ENCODE results near the gene DYNLT2.

The DYNLT2 gene

DNA sequence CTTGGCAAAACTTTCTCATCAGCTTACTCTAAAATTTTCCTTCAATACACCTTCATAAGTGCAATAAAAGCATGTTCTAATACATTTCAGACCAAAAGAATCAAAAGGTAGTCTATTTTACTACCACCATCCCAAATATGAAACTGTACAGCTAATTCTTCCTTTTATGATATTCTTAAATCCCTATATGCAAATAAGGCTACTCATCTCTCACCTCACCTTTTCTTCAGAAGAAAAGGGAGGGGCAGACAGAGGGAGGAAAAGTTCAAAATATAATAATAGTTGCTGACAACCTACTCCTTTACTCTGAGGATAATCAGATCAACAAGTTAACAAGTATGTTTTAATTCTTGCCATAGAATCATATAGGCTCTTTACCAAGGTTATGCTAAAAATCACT is 42.1 kb downstream of the DYNLT2 start:
- Histone ChIP-seq H3K4me3 (IDR thresholded peaks at IDR 0.05; ENCODE audit: insufficient read depth, low read depth, low read length) (no peak overlapping the region), H3K9ac (no peak overlapping the region), H3K4me2 (no peak overlapping the region), H2AFZ (ENCODE audit: low read depth) (no peak overlapping the region), H3K4me1 (ENCODE audit: low read depth, poor library complexity, severe bottlenecking) (peaks cover 10% of the 10 kb centered on the region), H3K27ac (no peak overlapping the region), H3K36me3 (ENCODE audit: insufficient read depth) (0 out of 2 replicates have a peak, but pooled peaks cover 3% of the 10 kb centered on the region), H3K27me3 (ENCODE audit: insufficient read depth, low read depth) (no peaks in the 10 kb centered on the region), H4K20me1 (ENCODE audit: insufficient read depth) (no peaks in the 10 kb centered on the region), H3K79me2 (ENCODE audit: insufficient read depth, low read depth) (peaks cover 2% of the 10 kb centered on the region)
- TF ChIP-seq, protein P1, sequence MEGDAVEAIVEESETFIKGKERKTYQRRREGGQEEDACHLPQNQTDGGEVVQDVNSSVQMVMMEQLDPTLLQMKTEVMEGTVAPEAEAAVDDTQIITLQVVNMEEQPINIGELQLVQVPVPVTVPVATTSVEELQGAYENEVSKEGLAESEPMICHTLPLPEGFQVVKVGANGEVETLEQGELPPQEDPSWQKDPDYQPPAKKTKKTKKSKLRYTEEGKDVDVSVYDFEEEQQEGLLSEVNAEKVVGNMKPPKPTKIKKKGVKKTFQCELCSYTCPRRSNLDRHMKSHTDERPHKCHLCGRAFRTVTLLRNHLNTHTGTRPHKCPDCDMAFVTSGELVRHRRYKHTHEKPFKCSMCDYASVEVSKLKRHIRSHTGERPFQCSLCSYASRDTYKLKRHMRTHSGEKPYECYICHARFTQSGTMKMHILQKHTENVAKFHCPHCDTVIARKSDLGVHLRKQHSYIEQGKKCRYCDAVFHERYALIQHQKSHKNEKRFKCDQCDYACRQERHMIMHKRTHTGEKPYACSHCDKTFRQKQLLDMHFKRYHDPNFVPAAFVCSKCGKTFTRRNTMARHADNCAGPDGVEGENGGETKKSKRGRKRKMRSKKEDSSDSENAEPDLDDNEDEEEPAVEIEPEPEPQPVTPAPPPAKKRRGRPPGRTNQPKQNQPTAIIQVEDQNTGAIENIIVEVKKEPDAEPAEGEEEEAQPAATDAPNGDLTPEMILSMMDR (conservative IDR thresholded peaks at IDR 0.05; ENCODE audit: low read depth, low read length), result no peak

DNA sequence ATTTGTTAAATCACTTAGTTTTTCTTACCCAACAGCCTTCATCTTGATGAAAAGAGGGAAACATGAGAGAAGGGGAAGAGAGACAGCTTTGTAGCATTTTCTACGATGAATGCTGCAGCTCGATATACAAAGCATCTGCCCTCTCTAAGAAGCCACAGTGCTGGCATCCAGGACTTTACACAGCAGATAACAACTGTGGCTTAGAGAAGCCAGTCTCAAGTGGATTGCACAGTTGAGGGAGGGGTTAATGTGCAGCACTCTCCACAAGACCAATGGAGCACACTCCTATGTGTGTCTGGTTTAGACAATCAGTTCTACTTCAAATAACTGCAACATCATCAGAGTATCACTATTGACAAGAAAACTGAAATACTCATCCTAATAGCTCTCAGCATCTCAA is 43.6 kb downstream of the DYNLT2 start:
- Histone ChIP-seq H3K27me3 (ENCODE audit: insufficient read depth, low read depth) (no peaks in the 10 kb centered on the region), H3K4me1 (ENCODE audit: low read depth, poor library complexity, severe bottlenecking) (peaks cover 23% of the 10 kb centered on the region), H3K79me2 (ENCODE audit: insufficient read depth, low read depth) (peaks cover 18% of the 10 kb centered on the region), H4K20me1 (ENCODE audit: insufficient read depth) (no peaks in the 10 kb centered on the region), H3K9ac (no peak overlapping the region), H3K27ac (no peak overlapping the region), H2AFZ (ENCODE audit: low read depth) (no peak overlapping the region), H3K4me2 (no peak overlapping the region), H3K4me3 (IDR thresholded peaks at IDR 0.05; ENCODE audit: insufficient read depth, low read depth, low read length) (no peak overlapping the region), H3K36me3 (ENCODE audit: insufficient read depth) (0 out of 2 replicates have a peak, but pooled peaks cover 3% of the 10 kb centered on the region)
- TF ChIP-seq, protein P1 (conservative IDR thresholded peaks at IDR 0.05; ENCODE audit: low read depth, low read length), result no peak

GRCh38 chr6:169702840-169703246 is 48.5 kb downstream of the DYNLT2 start:
- Histone ChIP-seq H3K4me3 (IDR thresholded peaks at IDR 0.05; ENCODE audit: insufficient read depth, low read depth, low read length) (no peak overlapping the region), H2AFZ (ENCODE audit: low read depth) (peak overlapping the region; percentile 74)

DNA sequence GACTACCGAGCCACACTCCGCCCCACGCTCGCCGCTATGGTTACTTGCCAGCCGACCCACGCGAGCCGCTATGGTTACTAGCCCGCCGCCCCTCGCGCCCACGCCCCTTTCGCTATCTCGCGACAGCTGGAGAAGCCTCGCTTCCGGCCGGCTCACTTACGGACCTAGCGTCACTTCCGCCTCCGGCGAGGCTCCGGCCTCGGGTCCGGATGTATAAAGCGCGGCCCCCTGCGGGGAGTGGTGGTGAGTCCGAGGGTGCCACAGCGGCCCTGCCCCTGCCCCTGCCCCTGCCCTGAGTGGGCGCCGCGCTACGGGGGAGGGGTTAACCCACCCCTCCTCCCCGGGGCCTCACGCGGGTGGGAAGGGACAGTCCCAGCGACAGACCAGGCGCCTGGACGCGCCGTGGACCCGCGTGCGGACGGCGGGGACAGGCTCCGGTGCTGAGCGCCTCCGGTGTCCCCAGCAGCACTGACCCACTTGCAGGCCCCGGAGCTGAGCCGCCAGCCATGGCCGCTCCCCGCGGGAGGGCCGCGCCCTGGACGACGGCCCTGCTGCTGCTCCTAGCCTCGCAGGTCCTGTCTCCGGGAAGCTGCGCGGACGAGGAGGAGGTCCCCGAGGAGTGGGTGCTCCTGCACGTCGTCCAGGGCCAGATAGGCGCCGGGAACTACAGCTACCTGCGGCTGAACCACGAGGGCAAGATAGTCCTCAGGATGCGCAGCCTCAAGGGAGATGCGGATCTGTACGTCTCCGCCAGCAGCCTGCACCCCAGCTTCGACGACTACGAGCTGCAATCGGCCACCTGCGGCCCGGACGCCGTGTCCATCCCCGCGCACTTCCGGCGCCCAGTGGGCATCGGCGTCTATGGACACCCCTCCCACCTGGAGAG is 49.2 kb downstream of the DYNLT2 start, which contains the start of the genes C6orf120 and WDR27:
TSS of gene C6orf120 (plus strand) at position 173 of the 886 bp plus-strand sequence. CDS start at position 507, 334 bp downstream.
TSS of gene WDR27 (minus strand) at position 76 of the 886 bp plus-strand sequence. CDS start 13,024 bp downstream, outside the sequence.
- Histone ChIP-seq H2AFZ (ENCODE audit: low read depth) (peak within 1 kb of the TSS; percentile 74), H3K4me1 (ENCODE audit: low read depth, poor library complexity, severe bottlenecking) (peaks cover 33% of the 10 kb centered on the region), H3K27me3 (ENCODE audit: insufficient read depth, low read depth) (no peaks in the 10 kb centered on the region), H4K20me1 (ENCODE audit: insufficient read depth) (no peaks in the 10 kb centered on the region), H3K79me2 (ENCODE audit: insufficient read depth, low read depth) (peaks cover 34% of the 10 kb centered on the region), H3K36me3 (ENCODE audit: insufficient read depth) (0 out of 2 replicates have a peak, but pooled peaks cover 3% of the 10 kb centered on the region), H3K4me3 (IDR thresholded peaks at IDR 0.05; ENCODE audit: insufficient read depth, low read depth, low read length) (no peak within 1 kb of the TSS), H3K27ac (peak within 1 kb of the TSS; percentile 85), H3K4me2 (peak within 1 kb of the TSS; percentile 94), H3K9ac (peak within 1 kb of the TSS; percentile 75)
- TF ChIP-seq, protein P1 (conservative IDR thresholded peaks at IDR 0.05; ENCODE audit: low read depth, low read length), result no peak

More at GRCh38 chr6:169702840-169703246, 48.5 kb downstream of the DYNLT2 start:
- TF ChIP-seq, protein P1 (conservative IDR thresholded peaks at IDR 0.05; ENCODE audit: low read depth, low read length), result no peak
- no peaks in the 10 kb centered on the region for H3K27me3 ChIP-seq (ENCODE audit: insufficient read depth, low read depth)
- no peaks in the 10 kb centered on the region for H4K20me1 ChIP-seq (ENCODE audit: insufficient read depth)
- peak overlapping the region; percentile 94 for H3K4me2 ChIP-seq
- H3K4me1 ChIP-seq (ENCODE audit: low read depth, poor library complexity, severe bottlenecking), result peaks cover 33% of the 10 kb centered on the region
- H3K27ac ChIP-seq, result peak overlapping the region; percentile 85
- 0 out of 2 replicates have a peak, but pooled peaks cover 3% of the 10 kb centered on the region for H3K36me3 ChIP-seq (ENCODE audit: insufficient read depth)
- peak overlapping the region; percentile 75 for H3K9ac ChIP-seq
- H3K79me2 ChIP-seq (ENCODE audit: insufficient read depth, low read depth), result peaks cover 34% of the 10 kb centered on the region

Measured in KMS-11 (cell line).